Measurements from ENCODE around the gene COX4I2.

The COX4I2 gene

GRCh38 chr20:31605031-31605901 lies 32.4 kb upstream of the COX4I2 start, which contains the start of gene ID1 (continued):
- TF ChIP-seq ZFP41 (tag by site-specific recombination; IDR thresholded peaks at IDR 0.05; ENCODE audit: borderline replicate concordance) = no peak
- no peak for TF ChIP-seq ZBTB21 (tag by site-specific recombination; IDR thresholded peaks at IDR 0.05)
- TF ChIP-seq ZXDB (tag by site-specific recombination; IDR thresholded peaks at IDR 0.05) = no peak; the same call in none of the 2 replicates
- TF ChIP-seq ZNF548 (tag by site-specific recombination; IDR thresholded peaks at IDR 0.05) = no peak
- peak; percentile 36; the same call in 1 of the 2 replicates for TF ChIP-seq HOXD13 (CRISPR knock-in tag; IDR thresholded peaks at IDR 0.05; ENCODE audit: borderline replicate concordance)
- no peak for TF ChIP-seq GLIS1 (tag by site-specific recombination; IDR thresholded peaks at IDR 0.05)
- no peak for TF ChIP-seq ZNF792 (tag by site-specific recombination; IDR thresholded peaks at IDR 0.05)
- TF ChIP-seq ZNF221 (tag by site-specific recombination; IDR thresholded peaks at IDR 0.05; ENCODE audit: borderline replicate concordance) = no peak
- no peak for TF ChIP-seq ZNF248 (tag by site-specific recombination; IDR thresholded peaks at IDR 0.05)
- TF ChIP-seq, protein P1, sequence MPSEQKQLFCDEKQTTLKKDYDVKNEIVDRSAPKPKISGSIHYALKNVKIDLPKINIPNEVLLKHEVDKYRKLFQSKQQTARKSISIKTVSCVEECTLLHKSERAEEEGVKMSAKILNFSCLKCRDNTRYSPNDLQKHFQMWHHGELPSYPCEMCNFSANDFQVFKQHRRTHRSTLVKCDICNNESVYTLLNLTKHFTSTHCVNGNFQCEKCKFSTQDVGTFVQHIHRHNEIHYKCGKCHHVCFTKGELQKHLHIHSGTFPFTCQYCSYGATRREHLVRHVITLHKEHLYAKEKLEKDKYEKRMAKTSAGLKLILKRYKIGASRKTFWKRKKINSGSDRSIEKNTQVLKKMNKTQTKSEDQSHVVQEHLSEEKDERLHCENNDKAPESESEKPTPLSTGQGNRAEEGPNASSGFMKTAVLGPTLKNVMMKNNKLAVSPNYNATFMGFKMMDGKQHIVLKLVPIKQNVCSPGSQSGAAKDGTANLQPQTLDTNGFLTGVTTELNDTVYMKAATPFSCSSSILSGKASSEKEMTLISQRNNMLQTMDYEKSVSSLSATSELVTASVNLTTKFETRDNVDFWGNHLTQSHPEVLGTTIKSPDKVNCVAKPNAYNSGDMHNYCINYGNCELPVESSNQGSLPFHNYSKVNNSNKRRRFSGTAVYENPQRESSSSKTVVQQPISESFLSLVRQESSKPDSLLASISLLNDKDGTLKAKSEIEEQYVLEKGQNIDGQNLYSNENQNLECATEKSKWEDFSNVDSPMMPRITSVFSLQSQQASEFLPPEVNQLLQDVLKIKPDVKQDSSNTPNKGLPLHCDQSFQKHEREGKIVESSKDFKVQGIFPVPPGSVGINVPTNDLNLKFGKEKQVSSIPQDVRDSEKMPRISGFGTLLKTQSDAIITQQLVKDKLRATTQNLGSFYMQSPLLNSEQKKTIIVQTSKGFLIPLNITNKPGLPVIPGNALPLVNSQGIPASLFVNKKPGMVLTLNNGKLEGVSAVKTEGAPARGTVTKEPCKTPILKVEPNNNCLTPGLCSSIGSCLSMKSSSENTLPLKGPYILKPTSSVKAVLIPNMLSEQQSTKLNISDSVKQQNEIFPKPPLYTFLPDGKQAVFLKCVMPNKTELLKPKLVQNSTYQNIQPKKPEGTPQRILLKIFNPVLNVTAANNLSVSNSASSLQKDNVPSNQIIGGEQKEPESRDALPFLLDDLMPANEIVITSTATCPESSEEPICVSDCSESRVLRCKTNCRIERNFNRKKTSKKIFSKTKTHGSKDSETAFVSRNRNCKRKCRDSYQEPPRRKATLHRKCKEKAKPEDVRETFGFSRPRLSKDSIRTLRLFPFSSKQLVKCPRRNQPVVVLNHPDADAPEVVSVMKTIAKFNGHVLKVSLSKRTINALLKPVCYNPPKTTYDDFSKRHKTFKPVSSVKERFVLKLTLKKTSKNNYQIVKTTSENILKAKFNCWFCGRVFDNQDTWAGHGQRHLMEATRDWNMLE (tag by site-specific recombination; conservative IDR thresholded peaks at IDR 0.05; ENCODE audit: low read depth) = no peak
- TF ChIP-seq ZNF670 (tag by site-specific recombination; IDR thresholded peaks at IDR 0.05; ENCODE audit: low read depth) = no peak
- no peak for TF ChIP-seq ZNF747 (tag by site-specific recombination; IDR thresholded peaks at IDR 0.05)
- TF ChIP-seq AEBP2 (tag by site-specific recombination; IDR thresholded peaks at IDR 0.05; ENCODE audit: borderline replicate concordance) = no peak

DNA sequence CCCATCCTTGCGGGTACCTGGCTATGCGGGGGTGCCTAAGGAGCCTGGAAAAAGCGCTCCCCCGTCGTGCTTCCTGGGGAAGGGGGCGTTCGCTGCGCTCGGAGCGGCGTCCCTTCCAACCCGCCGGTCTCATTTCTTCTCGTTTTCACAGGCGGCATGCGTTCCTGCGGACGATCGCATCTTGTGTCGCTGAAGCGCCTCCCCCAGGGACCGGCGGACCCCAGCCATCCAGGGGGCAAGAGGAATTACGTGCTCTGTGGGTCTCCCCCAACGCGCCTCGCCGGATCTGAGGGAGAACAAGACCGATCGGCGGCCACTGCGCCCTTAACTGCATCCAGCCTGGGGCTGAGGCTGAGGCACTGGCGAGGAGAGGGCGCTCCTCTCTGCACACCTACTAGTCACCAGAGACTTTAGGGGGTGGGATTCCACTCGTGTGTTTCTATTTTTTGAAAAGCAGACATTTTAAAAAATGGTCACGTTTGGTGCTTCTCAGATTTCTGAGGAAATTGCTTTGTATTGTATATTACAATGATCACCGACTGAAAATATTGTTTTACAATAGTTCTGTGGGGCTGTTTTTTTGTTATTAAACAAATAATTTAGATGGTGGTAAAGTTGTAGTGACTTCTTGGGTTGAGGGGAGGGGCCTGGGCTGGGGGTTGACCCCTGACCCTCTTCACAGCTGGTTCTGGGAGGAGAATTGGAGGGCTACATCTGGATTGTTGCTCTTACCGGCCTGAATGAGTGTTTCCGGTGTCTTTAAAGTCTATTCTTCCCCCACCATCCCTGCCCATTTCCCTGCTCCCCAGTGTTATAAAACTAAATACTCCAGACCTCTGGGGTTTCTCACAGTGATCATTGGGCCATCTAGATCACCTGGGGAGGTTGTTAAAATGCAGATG lies 31.6 kb upstream of the COX4I2 start:
- POLR2A ChIA-PET = interaction anchor here (0.9 to 8.7 kb wide), 15 partner anchors 14 to 133 kb away, joined by 3 to 255 read pairs (median 10); partner anchors contain the start of genes BCL2L1 and TPX2
- peak overlapping the region; percentile 70 for H3K4me3 ChIP-seq (ENCODE audit: low read depth, low read length)
- no peaks in the 10 kb centered on the region for H3K9me3 ChIP-seq (ENCODE audit: control insufficient read depth, insufficient read depth, low read depth, low read length)
- CTCF ChIA-PET = interaction anchor here (0.7 to 26.4 kb wide), 4 partner anchors 43 to 119 kb away, joined by 3 to 1204 read pairs (median 4); no protein-coding TSS in a partner anchor
- H3K4me1 ChIP-seq (ENCODE audit: control insufficient read depth, insufficient read depth, low read length) = peaks cover 15% of the 10 kb centered on the region
- H3K36me3 ChIP-seq (ENCODE audit: control insufficient read depth in 2 of 2, insufficient read depth in 1 of 2, low read length in 2 of 2) = peaks cover 0 to 17% of the 10 kb centered on the region in 2 experiments; a peak in 1 of 3 replicates
- peak overlapping the region; percentile 80; the same call in 1 of the 2 replicates for H3K27ac ChIP-seq (ENCODE audit: extremely low read depth, low read depth, low read length)
- 0 out of 2 replicates have a peak, but pooled peaks have one; percentile 16 for TF ChIP-seq ZFHX2 (tag by site-specific recombination; conservative IDR thresholded peaks at IDR 0.05)
- peak; percentile 5; the same call in 1 of the 2 replicates for TF ChIP-seq ZBTB10 (tag by site-specific recombination; IDR thresholded peaks at IDR 0.05)
- peak; percentile 92 for TF ChIP-seq GLIS1 (tag by site-specific recombination; IDR thresholded peaks at IDR 0.05)
- no peak for TF ChIP-seq HOXA7 (CRISPR knock-in tag; IDR thresholded peaks at IDR 0.05; ENCODE audit: borderline replicate concordance)
- TF ChIP-seq, protein P2, sequence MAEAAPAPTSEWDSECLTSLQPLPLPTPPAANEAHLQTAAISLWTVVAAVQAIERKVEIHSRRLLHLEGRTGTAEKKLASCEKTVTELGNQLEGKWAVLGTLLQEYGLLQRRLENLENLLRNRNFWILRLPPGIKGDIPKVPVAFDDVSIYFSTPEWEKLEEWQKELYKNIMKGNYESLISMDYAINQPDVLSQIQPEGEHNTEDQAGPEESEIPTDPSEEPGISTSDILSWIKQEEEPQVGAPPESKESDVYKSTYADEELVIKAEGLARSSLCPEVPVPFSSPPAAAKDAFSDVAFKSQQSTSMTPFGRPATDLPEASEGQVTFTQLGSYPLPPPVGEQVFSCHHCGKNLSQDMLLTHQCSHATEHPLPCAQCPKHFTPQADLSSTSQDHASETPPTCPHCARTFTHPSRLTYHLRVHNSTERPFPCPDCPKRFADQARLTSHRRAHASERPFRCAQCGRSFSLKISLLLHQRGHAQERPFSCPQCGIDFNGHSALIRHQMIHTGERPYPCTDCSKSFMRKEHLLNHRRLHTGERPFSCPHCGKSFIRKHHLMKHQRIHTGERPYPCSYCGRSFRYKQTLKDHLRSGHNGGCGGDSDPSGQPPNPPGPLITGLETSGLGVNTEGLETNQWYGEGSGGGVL (tag by site-specific recombination; IDR thresholded peaks at IDR 0.05) = 0 out of 2 replicates have a peak, but pooled peaks have one; percentile 3
- TF ChIP-seq ZNF350 (tag by site-specific recombination; IDR thresholded peaks at IDR 0.05) = no peak
- peak; percentile 95 for TF ChIP-seq GLIS2 (tag by site-specific recombination; IDR thresholded peaks at IDR 0.05)
